ENCODE measurements around the gene FAM81A. TPM values are rescaled to one million over a fixed set of nuclear protein-coding genes. Genes with fewer than 3 reads are reported as not detected.
"Not testable (repeated sequence)": the region's sequence is repeated elsewhere in the genome, so short reads cannot be mapped to it uniquely, and the experiment has no call there.

FAM81A gene
- total RNA-seq, 1 donor from 2014 or later, result 0.92 TPM

GRCh38 chr15:59413577-59413976, 24.4 kb upstream of the FAM81A start:
- Mint-ChIP-seq H3K27me3 (ENCODE audit: low read depth) (peaks cover 44% of the 10 kb centered on the region), H3K9me3 (no peaks in the 10 kb centered on the region), H3K4me3 (no peak overlapping the region), H3K27ac (no peak overlapping the region), H3K4me1 (peaks cover 4% of the 10 kb centered on the region), H3K36me3 (no peaks in the 10 kb centered on the region)
- DNase-seq (ENCODE audit: low spot score in 2 of 2, unreplicated experiment in 2 of 2), result no peak
- no peak for TF ChIP-seq CTCF (IDR thresholded peaks at IDR 0.05; ENCODE audit: unreplicated experiment)

GRCh38 chr15:59416816-59417215, 21.2 kb upstream of the FAM81A start:
- peaks cover 4% of the 10 kb centered on the region for H3K4me1 Mint-ChIP-seq
- TF ChIP-seq CTCF (IDR thresholded peaks at IDR 0.05; ENCODE audit: unreplicated experiment), result no peak
- H3K27ac Mint-ChIP-seq, result no peak overlapping the region
- DNase-seq (ENCODE audit: low spot score in 2 of 2, unreplicated experiment in 2 of 2), result no peak
- no peak overlapping the region for H3K4me3 Mint-ChIP-seq
- H3K9me3 Mint-ChIP-seq, result no peaks in the 10 kb centered on the region
- H3K27me3 Mint-ChIP-seq (ENCODE audit: low read depth), result peaks cover 65% of the 10 kb centered on the region
- H3K36me3 Mint-ChIP-seq, result no peaks in the 10 kb centered on the region

- Mint-ChIP-seq H3K36me3 (no peaks in the 10 kb centered on the region), H3K27me3 (ENCODE audit: low read depth) (peaks cover 70% of the 10 kb centered on the region), H3K27ac (no peak overlapping the region), H3K9me3 (no peaks in the 10 kb centered on the region), H3K4me1 (no peaks in the 10 kb centered on the region), H3K4me3 (no peak overlapping the region)
- DNase-seq (ENCODE audit: low spot score in 2 of 2, unreplicated experiment in 2 of 2), result no peak
- TF ChIP-seq CTCF (IDR thresholded peaks at IDR 0.05; ENCODE audit: unreplicated experiment), result no peak
These were observed 18.8 kb upstream of the FAM81A start for GRCh38 chr15:59419170-59419569.

- no peak for TF ChIP-seq CTCF (IDR thresholded peaks at IDR 0.05; ENCODE audit: unreplicated experiment)
- Mint-ChIP-seq H3K4me1 (no peaks in the 10 kb centered on the region), H3K36me3 (no peaks in the 10 kb centered on the region), H3K9me3 (no peaks in the 10 kb centered on the region), H3K27ac (no peak overlapping the region), H3K4me3 (no peak overlapping the region), H3K27me3 (ENCODE audit: low read depth) (peaks cover 74% of the 10 kb centered on the region)
- DNase-seq (ENCODE audit: low spot score in 2 of 2, unreplicated experiment in 2 of 2), result no peak
These were observed 17.9 kb upstream of the FAM81A start for GRCh38 chr15:59420108-59420507.

- TF ChIP-seq CTCF (IDR thresholded peaks at IDR 0.05; ENCODE audit: unreplicated experiment), result no peak
- peak in 1 of 2 experiments; percentile 48 for DNase-seq (ENCODE audit: low spot score in 2 of 2, unreplicated experiment in 2 of 2)
- Mint-ChIP-seq H3K4me1 (no peaks in the 10 kb centered on the region), H3K27me3 (ENCODE audit: low read depth) (peaks cover 65% of the 10 kb centered on the region), H3K4me3 (no peak overlapping the region), H3K9me3 (no peaks in the 10 kb centered on the region), H3K27ac (no peak overlapping the region), H3K36me3 (no peaks in the 10 kb centered on the region)
These were observed 16.9 kb upstream of the FAM81A start for GRCh38 chr15:59420986-59421618.

GRCh38 chr15:59424616-59425015, 13.4 kb upstream of the FAM81A start:
- no peak for DNase-seq (ENCODE audit: low spot score in 2 of 2, unreplicated experiment in 2 of 2)
- no peak overlapping the region for H3K27ac Mint-ChIP-seq
- no peaks in the 10 kb centered on the region for H3K36me3 Mint-ChIP-seq
- H3K4me1 Mint-ChIP-seq, result no peaks in the 10 kb centered on the region
- H3K27me3 Mint-ChIP-seq (ENCODE audit: low read depth), result peaks cover 42% of the 10 kb centered on the region
- peaks cover 4% of the 10 kb centered on the region for H3K9me3 Mint-ChIP-seq
- H3K4me3 Mint-ChIP-seq, result no peak overlapping the region
- TF ChIP-seq CTCF (IDR thresholded peaks at IDR 0.05; ENCODE audit: unreplicated experiment), result no peak

GRCh38 chr15:59428898-59429297, 9.1 kb upstream of the FAM81A start:
- H3K27me3 Mint-ChIP-seq (ENCODE audit: low read depth), result peaks cover 37% of the 10 kb centered on the region
- not testable (repeated sequence) for H3K4me1 Mint-ChIP-seq; H3K27ac Mint-ChIP-seq; H3K9me3 Mint-ChIP-seq; DNase-seq (ENCODE audit: low spot score in 2 of 2, unreplicated experiment in 2 of 2); H3K36me3 Mint-ChIP-seq; H3K4me3 Mint-ChIP-seq
